Trophoblast cell (in vitro differentiated cells and primary cell): Measurements from ENCODE around the gene SGPP2.

Experiments used
- DNase-seq, 2 donors: peaks; one replicate each; pipeline ENCODE4 v3.0.0-alpha.2; 2016
- H2AFZ ChIP-seq: 2 replicates; pipeline ENCODE4 v1.6.1; 2013; ENCODE audit warnings: low read length, moderate library complexity, mild to moderate bottlenecking; ENCODE audit not compliant: insufficient read depth, poor library complexity
- H2AK5ac ChIP-seq: 2 replicates; pipeline ENCODE4 v1.6.1; 2013; ENCODE audit warnings: mild to moderate bottlenecking, low read length
- H2BK120ac ChIP-seq: 2 replicates; pipeline ENCODE4 v1.6.1; 2013; ENCODE audit warnings: low read length, mild to moderate bottlenecking, moderate library complexity; ENCODE audit not compliant: insufficient read depth, poor library complexity
- H2BK12ac ChIP-seq: 2 replicates; pipeline ENCODE4 v1.6.1; 2013; ENCODE audit warnings: mild to moderate bottlenecking, low read length, moderate library complexity
- H2BK5ac ChIP-seq: 2 replicates; pipeline ENCODE4 v1.6.1; 2013; ENCODE audit warnings: low read length, low read depth, moderate library complexity, mild to moderate bottlenecking; ENCODE audit not compliant: poor library complexity
- H3K14ac ChIP-seq: 2 replicates; pipeline ENCODE4 v1.6.1; 2013; ENCODE audit warnings: mild to moderate bottlenecking, low read length
- H3K18ac ChIP-seq: 2 replicates; pipeline ENCODE4 v1.6.1; 2013; ENCODE audit warnings: mild to moderate bottlenecking, low read length
- H3K23ac ChIP-seq: 2 replicates; pipeline ENCODE4 v1.6.1; 2013; ENCODE audit warnings: low read length
- H3K27ac ChIP-seq: 2 replicates; pipeline ENCODE4 v1.5.1; 2013; ENCODE audit warnings: low read depth, mild to moderate bottlenecking, inconsistent platforms, low read length, moderate library complexity
- H3K27me3 ChIP-seq: 2 replicates; pipeline ENCODE4 v1.6.1; 2013; ENCODE audit warnings: inconsistent platforms, mild to moderate bottlenecking, low read length, moderate library complexity; ENCODE audit not compliant: insufficient read depth
- H3K36me3 ChIP-seq, 2 experiments: 1 replicate in 1 of 2; 2 replicates in 1 of 2; pipeline ENCODE4 v1.6.1; 2013; ENCODE audit warnings: low read length in 2 of 2, mild to moderate bottlenecking in 2 of 2, moderate library complexity in 1 of 2; ENCODE audit not compliant: insufficient read depth in 2 of 2, control insufficient read depth in 1 of 2
- H3K4ac ChIP-seq: 2 replicates; pipeline ENCODE4 v1.6.1; 2013; ENCODE audit warnings: low read depth, mild to moderate bottlenecking, low read length, moderate library complexity
- H3K4me1 ChIP-seq, 2 experiments: 1 replicate in 1 of 2; 2 replicates in 1 of 2; pipeline ENCODE4 v1.6.1; 2013; ENCODE audit warnings: low read length in 2 of 2, mild to moderate bottlenecking in 2 of 2, moderate library complexity in 1 of 2; ENCODE audit not compliant: insufficient read depth in 2 of 2, control insufficient read depth in 1 of 2
- H3K4me2 ChIP-seq: 2 replicates; pipeline ENCODE4 v1.6.1; 2013; ENCODE audit warnings: inconsistent platforms, mild to moderate bottlenecking, low read length, moderate library complexity
- H3K4me3 ChIP-seq: 2 replicates; pipeline ENCODE4 v1.5.1; 2013; ENCODE audit warnings: mild to moderate bottlenecking, low read depth, low read length, inconsistent platforms
- H3K79me1 ChIP-seq: one replicate; pipeline ENCODE4 v1.6.1; 2013; ENCODE audit warnings: low read length
- H3K79me2 ChIP-seq: 2 replicates; pipeline ENCODE4 v1.6.1; 2013; ENCODE audit warnings: low read length, mild to moderate bottlenecking; ENCODE audit not compliant: control insufficient read depth, insufficient read depth, poor library complexity
- H3K9ac ChIP-seq: 2 replicates; pipeline ENCODE4 v1.6.1; 2013; ENCODE audit warnings: mild to moderate bottlenecking, low read length
- H3K9me3 ChIP-seq: 2 replicates; pipeline ENCODE4 v1.6.1; 2013; ENCODE audit warnings: low read depth, mild to moderate bottlenecking, control low read depth, inconsistent platforms, low read length; ENCODE audit not compliant: insufficient read depth
- H4K12ac ChIP-seq: 2 replicates; pipeline ENCODE4 v1.6.1; 2013; ENCODE audit warnings: low read depth, mild to moderate bottlenecking, low read length, moderate library complexity
- H4K8ac ChIP-seq: 2 replicates; pipeline ENCODE4 v1.6.1; 2013; ENCODE audit warnings: low read depth, mild to moderate bottlenecking, low read length, moderate library complexity
- H4K91ac ChIP-seq: one replicate; pipeline ENCODE4 v1.6.1; 2013; ENCODE audit warnings: low read depth, mild to moderate bottlenecking, low read length, moderate library complexity
- WGBS: extraction: QIAGEN DNeasy Blood & Tissue Kit; methylation state at CpG from one replicate; pipeline ENCODE4 v1.1.7; 2013; ENCODE audit warnings: missing lambda C conversion rate; ENCODE audit not compliant: insufficient read length, insufficient coverage; ENCODE audit errors: extremely low coverage; 5-methylcytosine and 5-hydroxymethylcytosine counted together

Gene SGPP2

DNA sequence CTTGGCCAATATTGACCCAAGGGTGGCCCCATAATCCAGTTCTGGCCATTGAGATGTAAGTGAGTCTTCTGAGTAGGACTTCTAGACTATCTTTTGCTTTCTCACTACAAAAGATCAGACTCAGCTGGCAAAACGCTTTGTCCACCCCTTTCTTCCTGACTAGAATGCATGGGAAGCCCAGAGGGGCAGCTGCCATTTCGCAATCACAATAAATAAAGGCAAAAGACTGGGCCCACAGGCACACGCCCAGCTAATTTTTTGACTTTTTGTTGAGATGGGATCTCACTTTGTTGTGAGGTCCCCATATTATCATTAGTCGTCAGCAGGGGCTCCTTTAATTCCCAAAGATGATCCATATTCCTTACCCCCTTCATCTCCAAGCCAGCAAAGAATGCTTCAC is 41.1 kb upstream of the SGPP2 start:
- no peaks in the 10 kb centered on the region for H3K79me1 ChIP-seq
- no peak overlapping the region for H3K4ac ChIP-seq
- H4K8ac ChIP-seq = no peak overlapping the region
- H3K9ac ChIP-seq = no peak overlapping the region
- no peak overlapping the region for H3K4me3 ChIP-seq
- H3K14ac ChIP-seq = no peak overlapping the region
- DNase-seq = no peak
- no peak overlapping the region for H3K27ac ChIP-seq
- H3K79me2 ChIP-seq = no peaks in the 10 kb centered on the region
- H2BK5ac ChIP-seq = no peak overlapping the region
- no peak overlapping the region for H2AFZ ChIP-seq
- no peak overlapping the region for H3K18ac ChIP-seq
- H3K4me1 ChIP-seq = no peaks in the 10 kb centered on the region
- H3K9me3 ChIP-seq = no peaks in the 10 kb centered on the region
- H3K27me3 ChIP-seq = no peaks in the 10 kb centered on the region
- H2AK5ac ChIP-seq = no peak overlapping the region
- H3K4me2 ChIP-seq = no peak overlapping the region
- no peak overlapping the region for H2BK120ac ChIP-seq
- no peak overlapping the region for H4K12ac ChIP-seq
- no peak overlapping the region for H4K91ac ChIP-seq
- WGBS = no CpG with 5 or more reads among the region's 4 CpGs
- H2BK12ac ChIP-seq = no peak overlapping the region
- no peaks in the 10 kb centered on the region for H3K36me3 ChIP-seq
- H3K23ac ChIP-seq = no peak overlapping the region

- Histone ChIP-seq H3K23ac (no peak overlapping the region), H3K18ac (no peak overlapping the region), H4K91ac (no peak overlapping the region), H3K14ac (no peak overlapping the region), H3K79me1 (no peaks in the 10 kb centered on the region), H3K27me3 (no peaks in the 10 kb centered on the region), H4K12ac (no peak overlapping the region), H3K4me1 (no peaks in the 10 kb centered on the region), H3K4me2 (no peak overlapping the region), H3K27ac (no peak overlapping the region), H3K36me3 (no peaks in the 10 kb centered on the region), H4K8ac (no peak overlapping the region), H2BK12ac (no peak overlapping the region), H2BK120ac (no peak overlapping the region), H3K4me3 (no peak overlapping the region), H3K4ac (no peak overlapping the region), H2BK5ac (no peak overlapping the region), H2AFZ (no peak overlapping the region), H3K9me3 (no peaks in the 10 kb centered on the region), H3K9ac (no peak overlapping the region), H3K79me2 (no peaks in the 10 kb centered on the region), H2AK5ac (no peak overlapping the region)
- WGBS = no CpG with 5 or more reads among the region's 6 CpGs
- no peak for DNase-seq
Observed at GRCh38 chr2:222391743-222392285, 32.5 kb upstream of the SGPP2 start.

GRCh38 chr2:222393733-222394267 is 30.5 kb upstream of the SGPP2 start:
- Histone ChIP-seq H2AK5ac (no peak overlapping the region), H3K4ac (no peak overlapping the region), H2BK12ac (no peak overlapping the region), H4K12ac (no peak overlapping the region), H3K79me1 (no peaks in the 10 kb centered on the region), H2AFZ (no peak overlapping the region), H3K79me2 (no peaks in the 10 kb centered on the region), H3K23ac (no peak overlapping the region), H3K36me3 (no peaks in the 10 kb centered on the region), H3K9ac (no peak overlapping the region), H3K27me3 (no peaks in the 10 kb centered on the region), H2BK120ac (no peak overlapping the region), H3K4me3 (no peak overlapping the region), H4K8ac (no peak overlapping the region), H3K14ac (no peak overlapping the region), H2BK5ac (no peak overlapping the region), H3K4me2 (no peak overlapping the region), H3K4me1 (no peaks in the 10 kb centered on the region), H3K9me3 (no peaks in the 10 kb centered on the region), H3K27ac (no peak overlapping the region), H4K91ac (no peak overlapping the region), H3K18ac (no peak overlapping the region)
- no CpG with 5 or more reads among the region's 4 CpGs for WGBS
- DNase-seq = no peak

GRCh38 chr2:222398446-222398885 is 25.9 kb upstream of the SGPP2 start:
- Histone ChIP-seq H3K14ac (no peak overlapping the region), H3K79me1 (no peaks in the 10 kb centered on the region), H4K12ac (no peak overlapping the region), H3K4me1 (no peaks in the 10 kb centered on the region), H3K4ac (no peak overlapping the region), H2AFZ (no peak overlapping the region), H3K18ac (no peak overlapping the region), H3K36me3 (no peaks in the 10 kb centered on the region), H3K23ac (no peak overlapping the region), H2BK120ac (no peak overlapping the region), H2AK5ac (no peak overlapping the region), H4K91ac (no peak overlapping the region), H3K4me2 (no peak overlapping the region), H2BK5ac (no peak overlapping the region), H3K9me3 (no peaks in the 10 kb centered on the region), H3K9ac (no peak overlapping the region), H3K4me3 (no peak overlapping the region), H3K79me2 (no peaks in the 10 kb centered on the region), H3K27me3 (peaks cover 2% of the 10 kb centered on the region), H4K8ac (no peak overlapping the region), H2BK12ac (no peak overlapping the region), H3K27ac (no peak overlapping the region)
- WGBS = no CpG with 5 or more reads among the region's 1 CpG
- DNase-seq = no peak
